Right atrium auricular region (tissue), 2 donors: ENCODE results near the gene DUOXA1. TPM values are rescaled to one million over a fixed set of nuclear protein-coding genes. Genes with fewer than 3 reads are reported as not detected.
"Not testable (repeated sequence)": the region's sequence is repeated elsewhere in the genome, so short reads cannot be mapped to it uniquely, and the experiment has no call there.

Source experiments
- DNase-seq: peaks from one replicate; pipeline ENCODE4 v3.0.0-alpha.2; 2019; ENCODE audit warnings: low spot score
- H3K27ac ChIP-seq, 2 donors: fragments of 200-600 bp; sonication (generic); 1 replicate in 1 of 2; 2 replicates in 1 of 2; pipeline ENCODE4 v1.5.1; 2016 to 2019
- H3K27me3 ChIP-seq, 2 donors: fragments of 200-600 bp; sonication (generic); one replicate each; pipeline versions ENCODE4 v1.5.1 to v1.6.0; 2017 to 2019
- H3K36me3 ChIP-seq: fragments of 200-600 bp; sonication (generic); one replicate; pipeline ENCODE4 v1.5.1; 2016
- H3K4me1 ChIP-seq, 2 donors: fragments of 200-600 bp; sonication (generic); one replicate each; pipeline versions ENCODE4 v1.5.1 to v1.6.0; 2017 to 2019
- H3K4me3 ChIP-seq, 2 donors: fragments of 200-600 bp; sonication (generic); 1 replicate in 1 of 2; 2 replicates in 1 of 2; pipeline ENCODE4 v1.5.1; 2017 to 2019; ENCODE audit warnings: mild to moderate bottlenecking in 1 of 2, moderate library complexity in 1 of 2
- H3K9me3 ChIP-seq, 2 donors: fragments of 200-600 bp; sonication (generic); one replicate each; pipeline ENCODE4 v1.5.1; 2019
- total RNA-seq, 2 donors: library from RNA; depleted of rRNA; stranded (reverse); fragments of >200 nt; gene quantifications; one replicate each; pipeline ENCODE4 v1.1.0, GENCODE V29; 2016
- TF ChIP-seq, protein P1 (sequence below), 2 donors: fragments of 200-600 bp; sonication (generic); IDR thresholded peaks; one replicate each; pipeline ENCODE4 v1.5.1; 2019; ENCODE audit warnings: antibody characterized with exemption in 2 of 2

The DUOXA1 gene
- total RNA-seq, 2 donors from 2014 or later = 0.41 to 2.7 TPM

GRCh38 chr15:45107941-45108630, 21.6 kb downstream of the DUOXA1 start:
- H3K4me1 ChIP-seq = peaks cover 0 to 12% of the 10 kb centered on the region in 2 donors
- DNase-seq = no peak
- H3K27me3 ChIP-seq = peaks cover 2 to 4% of the 10 kb centered on the region in 2 donors
- TF ChIP-seq, protein P1, sequence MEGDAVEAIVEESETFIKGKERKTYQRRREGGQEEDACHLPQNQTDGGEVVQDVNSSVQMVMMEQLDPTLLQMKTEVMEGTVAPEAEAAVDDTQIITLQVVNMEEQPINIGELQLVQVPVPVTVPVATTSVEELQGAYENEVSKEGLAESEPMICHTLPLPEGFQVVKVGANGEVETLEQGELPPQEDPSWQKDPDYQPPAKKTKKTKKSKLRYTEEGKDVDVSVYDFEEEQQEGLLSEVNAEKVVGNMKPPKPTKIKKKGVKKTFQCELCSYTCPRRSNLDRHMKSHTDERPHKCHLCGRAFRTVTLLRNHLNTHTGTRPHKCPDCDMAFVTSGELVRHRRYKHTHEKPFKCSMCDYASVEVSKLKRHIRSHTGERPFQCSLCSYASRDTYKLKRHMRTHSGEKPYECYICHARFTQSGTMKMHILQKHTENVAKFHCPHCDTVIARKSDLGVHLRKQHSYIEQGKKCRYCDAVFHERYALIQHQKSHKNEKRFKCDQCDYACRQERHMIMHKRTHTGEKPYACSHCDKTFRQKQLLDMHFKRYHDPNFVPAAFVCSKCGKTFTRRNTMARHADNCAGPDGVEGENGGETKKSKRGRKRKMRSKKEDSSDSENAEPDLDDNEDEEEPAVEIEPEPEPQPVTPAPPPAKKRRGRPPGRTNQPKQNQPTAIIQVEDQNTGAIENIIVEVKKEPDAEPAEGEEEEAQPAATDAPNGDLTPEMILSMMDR (IDR thresholded peaks at IDR 0.05) = no peak
- H3K27ac ChIP-seq = no peak overlapping the region
- H3K9me3 ChIP-seq = no peaks in the 10 kb centered on the region
- H3K36me3 ChIP-seq = no peaks in the 10 kb centered on the region
- H3K4me3 ChIP-seq = no peak overlapping the region

- Histone ChIP-seq H3K27me3 (no peaks in the 10 kb centered on the region), H3K36me3 (no peaks in the 10 kb centered on the region)
- TF ChIP-seq, protein P1 (IDR thresholded peaks at IDR 0.05) = no peak
Measured at GRCh38 chr15:45106002-45106790, 23.5 kb downstream of the DUOXA1 start.

GRCh38 chr15:45105586-45105985, 24.1 kb downstream of the DUOXA1 start:
- Histone ChIP-seq H3K36me3 (no peaks in the 10 kb centered on the region), H3K9me3 (no peaks in the 10 kb centered on the region), H3K4me3 (no peak overlapping the region), H3K27me3 (no peaks in the 10 kb centered on the region), H3K27ac (no peak overlapping the region), H3K4me1 (no peaks in the 10 kb centered on the region)
- TF ChIP-seq, protein P1 (IDR thresholded peaks at IDR 0.05) = no peak
- DNase-seq = no peak

More at GRCh38 chr15:45106002-45106790, 23.5 kb downstream of the DUOXA1 start:
- Histone ChIP-seq H3K4me1 (no peaks in the 10 kb centered on the region), H3K9me3 (no peaks in the 10 kb centered on the region), H3K27ac (no peak overlapping the region), H3K4me3 (no peak overlapping the region)
- DNase-seq = no peak

GRCh38 chr15:45104170-45104569, 25.5 kb downstream of the DUOXA1 start:
- H3K36me3 ChIP-seq, DNase-seq: not testable (repeated sequence)

DNA sequence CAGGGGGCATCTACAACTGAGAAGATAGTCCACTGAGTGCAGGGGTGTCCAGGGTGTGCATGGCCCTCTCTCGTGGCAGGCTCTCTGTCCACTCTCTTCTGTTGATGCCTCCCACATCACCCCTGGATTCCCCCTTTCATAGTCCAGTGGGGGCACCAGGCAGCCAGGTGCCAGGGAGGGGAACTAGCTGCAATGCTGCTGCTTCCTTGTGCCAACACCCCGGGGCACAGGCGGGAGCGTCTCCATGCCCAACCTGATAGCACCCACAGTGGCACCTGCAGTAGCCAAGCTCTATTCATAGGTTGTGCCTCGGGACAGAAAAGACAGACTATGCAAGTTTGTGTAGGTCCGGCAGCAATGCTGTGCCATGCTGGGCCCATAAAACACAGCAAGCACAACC, 27.5 kb downstream of the DUOXA1 start:
- no peak overlapping the region for H3K4me3 ChIP-seq
- no peaks in the 10 kb centered on the region for H3K36me3 ChIP-seq
- TF ChIP-seq, protein P1 (IDR thresholded peaks at IDR 0.05) = no peak
- no peaks in the 10 kb centered on the region for H3K27me3 ChIP-seq
- no peaks in the 10 kb centered on the region for H3K9me3 ChIP-seq
- no peak overlapping the region for H3K27ac ChIP-seq
- H3K4me1 ChIP-seq = no peaks in the 10 kb centered on the region
- no peak for DNase-seq

More at GRCh38 chr15:45104170-45104569, 25.5 kb downstream of the DUOXA1 start:
- not testable (repeated sequence) for H3K4me3 ChIP-seq, H3K27ac ChIP-seq, H3K9me3 ChIP-seq, H3K4me1 ChIP-seq, H3K27me3 ChIP-seq

GRCh38 chr15:45101749-45102148, 27.9 kb downstream of the DUOXA1 start:
- no peaks in the 10 kb centered on the region for H3K9me3 ChIP-seq
- H3K27me3 ChIP-seq = no peaks in the 10 kb centered on the region
- no peaks in the 10 kb centered on the region for H3K4me1 ChIP-seq
- no peak overlapping the region for H3K27ac ChIP-seq
- H3K4me3 ChIP-seq = no peak overlapping the region
- no peak for DNase-seq
- H3K36me3 ChIP-seq = no peaks in the 10 kb centered on the region
- TF ChIP-seq, protein P1 (IDR thresholded peaks at IDR 0.05) = no peak
